NB4 (cell line): ENCODE results near the gene INPP5E.

ENCODE experiments used
- CTCF ChIP-seq: IDR thresholded peaks from one replicate; pipeline ENCODE4 v1.5.1; 2012; ENCODE audit warnings: low read depth, low read length
- MAX ChIP-seq: IDR thresholded peaks from 2 replicates; pipeline ENCODE4 v1.6.1; 2011; ENCODE audit warnings: low read depth, low read length
- POLR2A ChIP-seq: IDR thresholded peaks from 2 replicates; pipeline ENCODE4 v1.6.1; 2011; ENCODE audit warnings: mild to moderate bottlenecking; ENCODE audit not compliant: insufficient read length; ENCODE audit errors: extremely low read depth

GRCh38 chr9:136419092-136419420 is 20.6 kb downstream of the INPP5E start:
- TF ChIP-seq CTCF: no peak
- no peak for TF ChIP-seq MAX
- no peak for TF ChIP-seq POLR2A
